A549 (cell line): ENCODE results near the gene CHCHD6. TPM values are rescaled to one million over a fixed set of nuclear protein-coding genes. Genes with fewer than 3 reads are reported as not detected.
A peak's percentile ranks its signal among the peaks of the same experiment; 100 is the strongest.

Source experiments
- ATAC-seq, 2 experiments: fragments of 200-7000 bp in 1 of 2; fragments of >200 bp in 1 of 2; cut with Nextera tagmentation in 1 of 2; cut with Tn5 transposase in 1 of 2; 3 replicates each; pipeline versions ENCODE4 v1.8.0 to v1.9.1; 2018 to 2020; ENCODE audit warnings: mild to moderate bottlenecking in 1 of 2, moderate library complexity in 1 of 2
- CTCF ChIA-PET: fragments of 300-600 bp; sonication (Branson Sonifier 250); formaldehyde crosslinking; extraction: SDS; loops from one replicate; lab custom pipeline; 2021; ENCODE audit warnings: antibody characterized with exemption, inconsistent platforms; lab: Yijun Ruan, JAX
- POLR2A ChIA-PET: fragments of 350-600 bp; formaldehyde crosslinking; extraction: SDS; loops from one replicate; lab custom pipeline; 2021; ENCODE audit warnings: antibody characterized with exemption, inconsistent platforms; lab: Yijun Ruan, JAX
- DNase-seq, 2 experiments: peaks; one replicate each; pipeline versions ENCODE4 v3.0.0 to v3.0.0-alpha.2; 2011 to 2016; ENCODE audit warnings: low read depth in 1 of 2, low spot score in 1 of 2
- FAIRE-seq: peaks from 2 replicates; lab custom pipeline; 2011; peaks lifted over from hg19 to GRCh38; lab: Jason Lieb, UNC
- H3K27ac ChIP-seq, 2 experiments: fragments of >200 bp; sonication (Bioruptor Twin); formaldehyde crosslinking; 3 replicates each; pipeline ENCODE4 v1.5.1; 2016 to 2017
- H3K4me1 ChIP-seq: fragments of >200 bp; sonication (Bioruptor Twin); formaldehyde crosslinking; 3 replicates; pipeline ENCODE4 v1.6.1; 2016
- H3K4me2 ChIP-seq: fragments of >200 bp; sonication (Bioruptor Twin); formaldehyde crosslinking; 3 replicates; pipeline ENCODE4 v1.6.1; 2016
- H3K4me3 ChIP-seq: fragments of >200 bp; sonication (Bioruptor Twin); formaldehyde crosslinking; 3 replicates; pipeline ENCODE4 v1.5.1; 2016
- H3K9me3 ChIP-seq: fragments of >200 bp; sonication (Bioruptor Twin); formaldehyde crosslinking; 3 replicates; pipeline ENCODE4 v1.6.1; 2016
- ATOH8 ChIP-seq: fragments of 250-450 bp; sonication (Bioruptor Pico); IDR thresholded peaks from 2 replicates; pipeline ENCODE4 v1.5.0; 2020; ENCODE audit warnings: low read depth, mild to moderate bottlenecking, moderate library complexity
- BCL3 ChIP-seq: fragments of >200 bp; sonication (Bioruptor Twin); formaldehyde crosslinking; IDR thresholded peaks from 3 replicates; pipeline ENCODE4 v1.6.1; 2016
- BHLHE40 ChIP-seq: IDR thresholded peaks from 2 replicates; pipeline ENCODE4 v1.6.1; 2012; ENCODE audit warnings: low read depth, low read length, inconsistent platforms
- CBX2 ChIP-seq: fragments of 200-600 bp; sonication (generic); IDR thresholded peaks from 2 replicates; pipeline ENCODE4 v1.6.1; 2016; ENCODE audit warnings: low read depth, mild to moderate bottlenecking, borderline replicate concordance
- CBX8 ChIP-seq: fragments of 200-600 bp; sonication (generic); IDR thresholded peaks from 2 replicates; pipeline ENCODE4 v1.6.1; 2016
- CHD2 ChIP-seq: fragments of 150-350 bp; IDR thresholded peaks from 2 replicates; pipeline ENCODE4 v1.6.1; 2014; ENCODE audit warnings: low read length; ENCODE audit not compliant: partially characterized antibody
- CHD4 ChIP-seq: fragments of 200-600 bp; sonication (generic); IDR thresholded peaks from 2 replicates; pipeline ENCODE4 v1.6.1; 2016; ENCODE audit warnings: antibody characterized with exemption, mild to moderate bottlenecking, borderline replicate concordance
- EHF ChIP-seq: fragments of 250-450 bp; sonication (Bioruptor Pico); IDR thresholded peaks from 2 replicates; pipeline ENCODE4 v1.5.0; 2020; ENCODE audit warnings: mild to moderate bottlenecking
- EP300 ChIP-seq, 2 experiments: fragments of >200 bp; sonication (Bioruptor Twin); formaldehyde crosslinking; IDR thresholded peaks; 2 replicates in 1 of 2; 3 replicates in 1 of 2; pipeline ENCODE4 v1.6.1; 2016 to 2017
- HES2 ChIP-seq: fragments of >200 bp; sonication (Bioruptor Twin); formaldehyde crosslinking; IDR thresholded peaks from 2 replicates; pipeline ENCODE4 v1.6.1; 2016
- HEYL ChIP-seq: fragments of 250-450 bp; sonication (Bioruptor Pico); IDR thresholded peaks from 2 replicates; pipeline ENCODE4 v1.8.0; 2021; ENCODE audit warnings: mild to moderate bottlenecking, moderate library complexity
- HOXB5 ChIP-seq: fragments of 250-450 bp; sonication (Bioruptor Pico); IDR thresholded peaks from 2 replicates; pipeline ENCODE4 v1.5.0; 2020; ENCODE audit warnings: mild to moderate bottlenecking, moderate library complexity
- KDM5A ChIP-seq: fragments of 200-600 bp; sonication (generic); IDR thresholded peaks from 2 replicates; pipeline ENCODE4 v1.6.1; 2016; ENCODE audit warnings: antibody characterized with exemption, mild to moderate bottlenecking
- MAFK ChIP-seq: fragments of 450-650 bp; IDR thresholded peaks from 2 replicates; pipeline ENCODE4 v1.6.1; 2014; ENCODE audit not compliant: partially characterized antibody
- MAX ChIP-seq: IDR thresholded peaks from 2 replicates; pipeline ENCODE4 v1.6.1; 2012
- NPAS2 ChIP-seq: fragments of 250-450 bp; sonication (Bioruptor Pico); IDR thresholded peaks from 2 replicates; pipeline ENCODE4 v1.8.0; 2022; ENCODE audit warnings: mild to moderate bottlenecking, moderate library complexity, borderline replicate concordance
- POLR2AphosphoS2 ChIP-seq: conservative IDR thresholded peaks from 2 replicates; pipeline ENCODE4 v1.6.1; 2012; ENCODE audit warnings: low read length, improper control_type of control experiment, inconsistent platforms
- RAD21 ChIP-seq, 2 experiments: fragments of >200 bp in 1 of 2; sonication (Bioruptor Twin) in 1 of 2; formaldehyde crosslinking in 1 of 2; IDR thresholded peaks in 1 of 2; conservative IDR thresholded peaks in 1 of 2; 2 replicates in 1 of 2; 3 replicates in 1 of 2; pipeline ENCODE4 v1.6.1; 2012 to 2018; ENCODE audit warnings: inconsistent platforms in 1 of 2
- RARB ChIP-seq: fragments of 250-450 bp; sonication (Bioruptor Pico); IDR thresholded peaks from 2 replicates; pipeline ENCODE4 v1.8.0; 2021; ENCODE audit warnings: mild to moderate bottlenecking, moderate library complexity
- RCOR1 ChIP-seq: fragments of 150-350 bp; IDR thresholded peaks from 2 replicates; pipeline ENCODE4 v1.6.1; 2014; ENCODE audit warnings: antibody characterized with exemption, low read length, low read depth
- TP53 ChIP-seq: fragments of 250-450 bp; sonication (Bioruptor Pico); IDR thresholded peaks from 2 replicates; pipeline ENCODE4 v1.5.0; 2021; ENCODE audit warnings: mild to moderate bottlenecking, moderate library complexity
- USF2 ChIP-seq: fragments of 450-650 bp; IDR thresholded peaks from 2 replicates; pipeline ENCODE4 v1.6.1; 2014; ENCODE audit warnings: antibody characterized with exemption
- WGBS: methylation state at CpG from one replicate; pipeline ENCODE4 v1.1.6; 2017; ENCODE audit errors: missing lambda C conversion rate; 5-methylcytosine and 5-hydroxymethylcytosine counted together
- polyA plus RNA-seq, 4 experiments: library from polyadenylated mRNA; depleted of rRNA in 3 of 4; stranded (reverse); fragments of >200 nt; fragmentation: RNase III in 1 of 4; extraction: RNeasy Plus Mini Kit Qiagen cat#74134 plus additional on column Dnase treatment in 1 of 4; gene quantifications; 2 replicates in 3 of 4; 3 replicates in 1 of 4; pipeline ENCODE4 v1.2.3, GENCODE V29; 2011 to 2017
- TF ChIP-seq, protein P1 (sequence below): fragments of 150-350 bp; IDR thresholded peaks from 2 replicates; pipeline ENCODE4 v1.6.1; 2014; ENCODE audit warnings: low read depth, mild to moderate bottlenecking, low read length
- TF ChIP-seq, protein P2 (sequence below): IDR thresholded peaks from 2 replicates; pipeline ENCODE4 v1.6.1; 2012; ENCODE audit warnings: low read depth, borderline replicate concordance
- TF ChIP-seq, protein P3 (sequence below): IDR thresholded peaks from 2 replicates; pipeline ENCODE4 v1.6.1; 2012

CHCHD6 gene
- polyA plus RNA-seq, 2 of the 4 experiments (the other 2 are of a cell fraction), result 15.0 to 18.1 TPM

- TF ChIP-seq CHD4 (no peak), MAX (no peak), KDM5A (no peak), RCOR1 (no peak), MAFK (no peak), NPAS2 (CRISPR knock-in tag) (no peak), POLR2AphosphoS2 (no peak), RARB (CRISPR knock-in tag) (no peak), HOXB5 (no peak), HEYL (no peak), CBX8 (no peak), TP53 (CRISPR knock-in tag) (no peak), BHLHE40 (no peak), CHD2 (no peak), ATOH8 (CRISPR knock-in tag) (no peak), EHF (no peak)
- TF ChIP-seq, protein P1, sequence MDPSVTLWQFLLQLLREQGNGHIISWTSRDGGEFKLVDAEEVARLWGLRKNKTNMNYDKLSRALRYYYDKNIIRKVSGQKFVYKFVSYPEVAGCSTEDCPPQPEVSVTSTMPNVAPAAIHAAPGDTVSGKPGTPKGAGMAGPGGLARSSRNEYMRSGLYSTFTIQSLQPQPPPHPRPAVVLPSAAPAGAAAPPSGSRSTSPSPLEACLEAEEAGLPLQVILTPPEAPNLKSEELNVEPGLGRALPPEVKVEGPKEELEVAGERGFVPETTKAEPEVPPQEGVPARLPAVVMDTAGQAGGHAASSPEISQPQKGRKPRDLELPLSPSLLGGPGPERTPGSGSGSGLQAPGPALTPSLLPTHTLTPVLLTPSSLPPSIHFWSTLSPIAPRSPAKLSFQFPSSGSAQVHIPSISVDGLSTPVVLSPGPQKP, result no peak
- TF ChIP-seq, protein P2, sequence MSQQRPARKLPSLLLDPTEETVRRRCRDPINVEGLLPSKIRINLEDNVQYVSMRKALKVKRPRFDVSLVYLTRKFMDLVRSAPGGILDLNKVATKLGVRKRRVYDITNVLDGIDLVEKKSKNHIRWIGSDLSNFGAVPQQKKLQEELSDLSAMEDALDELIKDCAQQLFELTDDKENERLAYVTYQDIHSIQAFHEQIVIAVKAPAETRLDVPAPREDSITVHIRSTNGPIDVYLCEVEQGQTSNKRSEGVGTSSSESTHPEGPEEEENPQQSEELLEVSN, result no peak
- TF ChIP-seq, protein P3, sequence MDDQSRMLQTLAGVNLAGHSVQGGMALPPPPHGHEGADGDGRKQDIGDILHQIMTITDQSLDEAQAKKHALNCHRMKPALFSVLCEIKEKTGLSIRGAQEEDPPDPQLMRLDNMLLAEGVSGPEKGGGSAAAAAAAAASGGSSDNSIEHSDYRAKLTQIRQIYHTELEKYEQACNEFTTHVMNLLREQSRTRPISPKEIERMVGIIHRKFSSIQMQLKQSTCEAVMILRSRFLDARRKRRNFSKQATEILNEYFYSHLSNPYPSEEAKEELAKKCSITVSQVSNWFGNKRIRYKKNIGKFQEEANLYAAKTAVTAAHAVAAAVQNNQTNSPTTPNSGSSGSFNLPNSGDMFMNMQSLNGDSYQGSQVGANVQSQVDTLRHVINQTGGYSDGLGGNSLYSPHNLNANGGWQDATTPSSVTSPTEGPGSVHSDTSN, result no peak
- TF ChIP-seq, all 56 proteins: peak for 0
- no peak for ATAC-seq
Measured at GRCh38 chr3:126847061-126847460, 143.0 kb downstream of the CHCHD6 start.

DNA sequence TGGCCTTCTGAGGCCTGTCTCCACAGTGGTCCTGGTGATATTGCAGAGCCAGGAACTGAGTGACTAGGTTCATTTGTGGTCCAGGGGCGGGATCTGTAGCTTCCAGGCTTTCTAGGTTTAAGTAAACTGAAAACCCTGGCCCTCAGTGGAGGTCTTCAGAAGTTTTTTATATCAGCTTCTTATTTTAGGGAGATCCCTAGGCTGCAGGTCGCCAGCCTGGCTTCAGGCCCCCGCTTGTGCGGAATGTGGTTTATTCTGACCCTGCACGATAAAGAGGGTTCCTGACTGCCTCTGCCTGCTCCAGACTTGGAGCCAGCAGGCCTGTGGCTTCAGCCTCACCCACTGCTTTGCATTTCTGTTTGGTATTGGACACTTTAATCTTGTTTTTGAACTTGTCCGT lies 145.0 kb downstream of the CHCHD6 start:
- POLR2A ChIA-PET, result no interaction called here
- TF ChIP-seq BCL3 (no peak), EP300 (IDR thresholded peaks at IDR 0.05) (no peak), RAD21 (conservative IDR thresholded peaks at IDR 0.05 in 1 of 2, IDR thresholded peaks at IDR 0.05 in 1 of 2) (no peak), CBX2 (no peak), USF2 (no peak), BHLHE40 (no peak), HES2 (no peak)
- Histone ChIP-seq H3K4me2 (no peak overlapping the region), H3K4me3 (no peak overlapping the region), H3K27ac (peak overlapping the region in 1 of 2 experiments; percentile 82; a peak in 3 of 6 replicates), H3K4me1 (peaks cover 41% of the 10 kb centered on the region), H3K9me3 (no peaks in the 10 kb centered on the region)
- CTCF ChIA-PET, result interaction anchor here (0.7 kb wide), 1 partner anchor 15 kb away, joined by 3 read pairs; no protein-coding TSS in a partner anchor
- ATAC-seq (no peak), FAIRE-seq (no peak), DNase-seq (no peak)
- WGBS, result 96% methylated on average over 6 of the region's 6 CpGs

More at GRCh38 chr3:126847061-126847460, 143.0 kb downstream of the CHCHD6 start:
- DNase-seq, result no peak
- ChIA-PET CTCF (interaction anchor here (4.2 kb wide), 1 partner anchor 95 kb away, joined by 14 read pairs; no protein-coding TSS in a partner anchor), POLR2A (no interaction called here)
- no peak for FAIRE-seq
- WGBS, result 100% methylated on average over 1 of the region's 3 CpGs
- Histone ChIP-seq H3K27ac (peak overlapping the region in 1 of 2 experiments; percentile 37; a peak in 1 of 6 replicates), H3K4me3 (no peak overlapping the region), H3K9me3 (no peaks in the 10 kb centered on the region), H3K4me2 (no peak overlapping the region), H3K4me1 (peaks cover 41% of the 10 kb centered on the region)
